Panc1 (cell line): Measurements from ENCODE around the gene CAMKK1.

Source experiments
- CTCF ChIP-seq: fragments of 450-650 bp; IDR thresholded peaks from 2 replicates; pipeline ENCODE4 v1.5.1; 2017; ENCODE audit warnings: mild to moderate bottlenecking
- POLR2AphosphoS5 ChIP-seq: IDR thresholded peaks from 2 replicates; pipeline ENCODE4 v1.6.1; 2012; ENCODE audit warnings: mild to moderate bottlenecking, low read depth, low read length, moderate library complexity
- REST ChIP-seq, 2 experiments: IDR thresholded peaks; 2 replicates each; pipeline ENCODE4 v1.6.1; 2011 to 2012; ENCODE audit warnings: low read depth in 2 of 2, control low read depth in 1 of 2, low read length in 1 of 2, mild to moderate bottlenecking in 1 of 2, moderate library complexity in 1 of 2; ENCODE audit not compliant: insufficient read depth in 1 of 2
- SIN3A ChIP-seq: IDR thresholded peaks from 2 replicates; pipeline ENCODE4 v1.6.1; 2012; ENCODE audit warnings: low read depth, mild to moderate bottlenecking, low read length, moderate library complexity, borderline replicate concordance; ENCODE audit not compliant: insufficient read depth

- TF ChIP-seq CTCF = no peak
- TF ChIP-seq REST (IDR thresholded peaks at IDR 0.05; ENCODE audit: insufficient read depth in 1 of 2, low read depth in 2 of 2, low read length in 1 of 2) = no peak
- TF ChIP-seq POLR2AphosphoS5 = no peak
- TF ChIP-seq SIN3A = no peak
Observed at GRCh38 chr17:3814361-3814760, 78.5 kb downstream of the CAMKK1 start.
